ENCODE data around the gene LY9. TPM values are rescaled to one million over a fixed set of nuclear protein-coding genes. Genes with fewer than 3 reads are reported as not detected.

LY9 gene
- total RNA-seq, 2 donors from 2014 or later, result not detected

- no peak overlapping the region for H3K4me3 Mint-ChIP-seq
- H3K4me3 ChIP-seq (ENCODE audit: low read length), result no peak overlapping the region
- no peak overlapping the region for H3K27ac ChIP-seq (ENCODE audit: low read depth, low read length)
- no peak overlapping the region for H3K9ac ChIP-seq (ENCODE audit: extremely low read depth, low read length, poor library complexity, severe bottlenecking)
- H3K9me3 ChIP-seq (ENCODE audit: control insufficient read depth, low read length), result no peaks in the 10 kb centered on the region
- no peaks in the 10 kb centered on the region for H3K4me1 ChIP-seq (ENCODE audit: control insufficient read depth, insufficient read depth, low read length)
- H3K27me3 Mint-ChIP-seq (ENCODE audit: insufficient read depth), result no peaks in the 10 kb centered on the region
- DNase-seq, result no peak
- no peaks in the 10 kb centered on the region for H3K9me3 Mint-ChIP-seq
- TF ChIP-seq CTCF (conservative IDR thresholded peaks at IDR 0.05), result no peak
- no peaks in the 10 kb centered on the region for H3K4me1 Mint-ChIP-seq
- H3K36me3 ChIP-seq (ENCODE audit: control insufficient read depth, insufficient read depth, low read length), result no peaks in the 10 kb centered on the region
- no peaks in the 10 kb centered on the region for H3K27me3 ChIP-seq (ENCODE audit: control insufficient read depth, insufficient read depth, low read length, poor library complexity, severe bottlenecking)
- H3K36me3 Mint-ChIP-seq (ENCODE audit: low read depth), result no peaks in the 10 kb centered on the region
- 89 to 94% methylated on average over 2 of the region's 2 CpGs for WGBS, 2 experiments (ENCODE audit: insufficient coverage in 1 of 2, insufficient read length in 1 of 2)
- H3K27ac Mint-ChIP-seq, result no peak overlapping the region
These were observed 34.1 kb upstream of the LY9 start for GRCh38 chr1:160761886-160762285.

- Histone ChIP-seq H3K9ac (ENCODE audit: extremely low read depth, low read length, poor library complexity, severe bottlenecking) (no peak overlapping the region), H3K9me3 (ENCODE audit: control insufficient read depth, low read length) (no peaks in the 10 kb centered on the region), H3K4me3 (ENCODE audit: low read length) (no peak overlapping the region), H3K36me3 (ENCODE audit: control insufficient read depth, insufficient read depth, low read length) (no peaks in the 10 kb centered on the region), H3K27ac (ENCODE audit: low read depth, low read length) (no peak overlapping the region), H3K27me3 (ENCODE audit: control insufficient read depth, insufficient read depth, low read length, poor library complexity, severe bottlenecking) (no peaks in the 10 kb centered on the region), H3K4me1 (ENCODE audit: control insufficient read depth, insufficient read depth, low read length) (no peaks in the 10 kb centered on the region)
- no peak for TF ChIP-seq CTCF (conservative IDR thresholded peaks at IDR 0.05)
- H3K27me3 Mint-ChIP-seq (ENCODE audit: insufficient read depth), result no peaks in the 10 kb centered on the region
- peaks cover 7% of the 10 kb centered on the region for H3K4me1 Mint-ChIP-seq
- no peaks in the 10 kb centered on the region for H3K36me3 Mint-ChIP-seq (ENCODE audit: low read depth)
- 94 to 97% methylated on average over 3 of the region's 3 CpGs for WGBS, 2 experiments (ENCODE audit: insufficient coverage in 1 of 2, insufficient read length in 1 of 2)
- no peak overlapping the region for H3K27ac Mint-ChIP-seq
- H3K9me3 Mint-ChIP-seq, result no peaks in the 10 kb centered on the region
- H3K4me3 Mint-ChIP-seq, result no peak overlapping the region
- no peak for DNase-seq
These were observed 32.0 kb upstream of the LY9 start for GRCh38 chr1:160763993-160764392.

GRCh38 chr1:160767395-160768294 is 28.3 kb upstream of the LY9 start:
- TF ChIP-seq CTCF (conservative IDR thresholded peaks at IDR 0.05), result no peak
- WGBS, 2 experiments (ENCODE audit: insufficient coverage in 1 of 2, insufficient read length in 1 of 2), result 71 to 81% methylated on average over 4 to 8 of the region's 8 CpGs
- H3K4me1 Mint-ChIP-seq, result peaks cover 8% of the 10 kb centered on the region
- Histone ChIP-seq H3K9ac (ENCODE audit: extremely low read depth, low read length, poor library complexity, severe bottlenecking) (no peak overlapping the region), H3K27ac (ENCODE audit: low read depth, low read length) (no peak overlapping the region), H3K27me3 (ENCODE audit: control insufficient read depth, insufficient read depth, low read length, poor library complexity, severe bottlenecking) (no peaks in the 10 kb centered on the region), H3K9me3 (ENCODE audit: control insufficient read depth, low read length) (peaks cover 13% of the 10 kb centered on the region), H3K4me1 (ENCODE audit: control insufficient read depth, insufficient read depth, low read length) (no peaks in the 10 kb centered on the region), H3K4me3 (ENCODE audit: low read length) (no peak overlapping the region), H3K36me3 (ENCODE audit: control insufficient read depth, insufficient read depth, low read length) (no peaks in the 10 kb centered on the region)
- H3K27me3 Mint-ChIP-seq (ENCODE audit: insufficient read depth), result no peaks in the 10 kb centered on the region
- no peak for DNase-seq
- no peak overlapping the region for H3K27ac Mint-ChIP-seq
- no peak overlapping the region for H3K4me3 Mint-ChIP-seq
- H3K9me3 Mint-ChIP-seq, result peaks cover 6% of the 10 kb centered on the region
- no peaks in the 10 kb centered on the region for H3K36me3 Mint-ChIP-seq (ENCODE audit: low read depth)

Measured in endodermal cell (in vitro differentiated cells).